Measurements from ENCODE around the gene FAM13B.

FAM13B gene

DNA sequence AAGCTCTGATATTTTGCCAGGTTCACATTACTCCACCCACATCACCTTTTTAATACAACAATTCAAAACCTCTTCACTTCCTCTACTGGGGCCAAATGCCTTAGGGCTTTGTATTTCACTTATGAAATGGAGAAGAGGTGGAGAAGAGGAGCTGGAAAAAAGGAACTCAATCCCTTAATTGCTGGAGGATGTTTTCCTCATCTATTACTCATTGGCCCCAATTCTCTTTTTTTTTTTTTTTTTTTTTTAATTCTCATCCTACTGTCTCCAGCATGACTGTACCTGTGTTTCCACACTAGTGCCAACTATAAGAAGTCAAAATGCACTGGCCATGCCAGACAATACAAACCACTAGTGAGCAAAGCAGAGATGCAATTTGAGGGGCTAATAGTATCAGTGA, 20.9 kb downstream of the FAM13B start:
- TF ChIP-seq, protein P1, sequence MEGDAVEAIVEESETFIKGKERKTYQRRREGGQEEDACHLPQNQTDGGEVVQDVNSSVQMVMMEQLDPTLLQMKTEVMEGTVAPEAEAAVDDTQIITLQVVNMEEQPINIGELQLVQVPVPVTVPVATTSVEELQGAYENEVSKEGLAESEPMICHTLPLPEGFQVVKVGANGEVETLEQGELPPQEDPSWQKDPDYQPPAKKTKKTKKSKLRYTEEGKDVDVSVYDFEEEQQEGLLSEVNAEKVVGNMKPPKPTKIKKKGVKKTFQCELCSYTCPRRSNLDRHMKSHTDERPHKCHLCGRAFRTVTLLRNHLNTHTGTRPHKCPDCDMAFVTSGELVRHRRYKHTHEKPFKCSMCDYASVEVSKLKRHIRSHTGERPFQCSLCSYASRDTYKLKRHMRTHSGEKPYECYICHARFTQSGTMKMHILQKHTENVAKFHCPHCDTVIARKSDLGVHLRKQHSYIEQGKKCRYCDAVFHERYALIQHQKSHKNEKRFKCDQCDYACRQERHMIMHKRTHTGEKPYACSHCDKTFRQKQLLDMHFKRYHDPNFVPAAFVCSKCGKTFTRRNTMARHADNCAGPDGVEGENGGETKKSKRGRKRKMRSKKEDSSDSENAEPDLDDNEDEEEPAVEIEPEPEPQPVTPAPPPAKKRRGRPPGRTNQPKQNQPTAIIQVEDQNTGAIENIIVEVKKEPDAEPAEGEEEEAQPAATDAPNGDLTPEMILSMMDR (conservative IDR thresholded peaks at IDR 0.05; ENCODE audit: low read depth): no peak
- H3K27ac ChIP-seq: no peak overlapping the region
- ChIA-PET CTCF (interaction anchor here (0.5 to 0.9 kb wide), 8 partner anchors 10 to 718 kb away, joined by 3 to 6 read pairs (median 4); no protein-coding TSS in a partner anchor), POLR2A (ENCODE audit: low non-redundant PET) (no interaction called here)
- peak; percentile 86 for DNase-seq (ENCODE audit: low spot score)

DNA sequence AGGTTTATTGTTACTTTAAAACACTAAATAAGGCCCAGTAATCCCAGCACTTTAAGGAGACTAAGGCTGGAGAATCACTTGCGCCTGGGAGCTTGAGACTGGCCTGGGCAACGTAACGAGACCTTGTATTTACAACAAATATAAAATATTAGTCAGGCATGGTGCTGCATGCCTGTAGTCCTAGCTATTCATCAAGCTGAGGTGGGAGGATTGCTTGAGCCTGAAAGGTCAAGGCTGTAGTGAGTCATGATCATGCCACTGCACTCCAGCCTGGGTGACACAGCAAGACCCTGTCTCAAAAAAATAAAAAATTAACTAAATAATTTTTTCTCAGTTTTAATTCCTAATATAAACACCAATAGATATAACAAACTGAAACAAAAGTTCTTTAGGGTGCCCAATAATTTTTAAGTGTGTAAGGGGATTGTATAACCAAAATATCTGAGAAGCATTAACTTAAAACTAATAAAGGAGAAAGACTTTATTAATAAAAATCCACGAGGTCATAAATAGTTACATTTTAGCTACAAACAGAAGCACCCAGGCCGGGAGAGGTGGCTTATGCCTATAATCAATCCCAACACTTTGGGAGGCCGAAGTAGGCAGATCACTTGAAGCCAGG, 32.7 kb downstream of the FAM13B start:
- POLR2A ChIA-PET (ENCODE audit: low non-redundant PET): no interaction called here
- TF ChIP-seq, protein P1 (conservative IDR thresholded peaks at IDR 0.05; ENCODE audit: low read depth): no peak
- peak overlapping the region; percentile 27; the same call in 1 of the 2 replicates for H3K27ac ChIP-seq
- DNase-seq (ENCODE audit: low spot score): peak; percentile 21
- CTCF ChIA-PET: interaction anchor here (0.5 to 1.2 kb wide), 2 partner anchors 12 to 464 kb away, joined by 3 to 4 read pairs; no protein-coding TSS in a partner anchor

- CTCF ChIA-PET: interaction anchor here (0.8 kb wide), 1 partner anchor 79 kb away, joined by 4 read pairs; no protein-coding TSS in a partner anchor
- no peak for DNase-seq (ENCODE audit: low spot score)
- TF ChIP-seq, protein P1 (conservative IDR thresholded peaks at IDR 0.05; ENCODE audit: low read depth): no peak
- no peak overlapping the region for H3K27ac ChIP-seq
- POLR2A ChIA-PET (ENCODE audit: low non-redundant PET): no interaction called here
Measured at GRCh38 chr5:137997726-137998213, 35.1 kb downstream of the FAM13B start.

GRCh38 chr5:137995749-137996128, 37.1 kb downstream of the FAM13B start:
- peak overlapping the region; percentile 42 for H3K27ac ChIP-seq
- POLR2A ChIA-PET (ENCODE audit: low non-redundant PET): no interaction called here
- CTCF ChIA-PET: interaction anchor here (0.6 kb wide), 1 partner anchor 10 kb away, joined by 4 read pairs; no protein-coding TSS in a partner anchor
- no peak for DNase-seq (ENCODE audit: low spot score)
- TF ChIP-seq, protein P1 (conservative IDR thresholded peaks at IDR 0.05; ENCODE audit: low read depth): no peak

GRCh38 chr5:137995077-137995748, 37.7 kb downstream of the FAM13B start:
- TF ChIP-seq, protein P1 (conservative IDR thresholded peaks at IDR 0.05; ENCODE audit: low read depth): no peak
- CTCF ChIA-PET: interaction anchor here (0.6 to 0.7 kb wide), 2 partner anchors 9 to 16 kb away, joined by 4 to 5 read pairs; no protein-coding TSS in a partner anchor
- H3K27ac ChIP-seq: no peak overlapping the region
- POLR2A ChIA-PET (ENCODE audit: low non-redundant PET): no interaction called here
- no peak for DNase-seq (ENCODE audit: low spot score)

DNA sequence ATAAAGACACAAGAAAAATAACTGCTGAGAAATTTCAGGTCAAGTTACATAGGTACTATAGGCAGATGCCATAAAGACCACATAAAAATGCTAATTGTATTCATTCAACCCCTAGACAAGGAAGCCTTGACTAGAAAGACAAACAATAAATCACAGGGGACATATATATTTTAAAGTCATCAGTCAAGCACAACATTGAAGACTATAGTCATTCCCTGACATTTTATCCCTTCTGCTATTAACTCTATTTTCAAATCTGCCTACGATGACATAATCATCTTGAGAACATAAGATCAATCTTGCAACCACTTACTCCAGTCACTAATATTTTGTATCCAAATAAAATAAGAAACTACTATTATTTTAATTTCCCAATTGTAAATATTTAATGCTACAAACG, 38.3 kb downstream of the FAM13B start:
- ChIA-PET POLR2A (ENCODE audit: low non-redundant PET) (no interaction called here), CTCF (no interaction called here)
- no peak overlapping the region for H3K27ac ChIP-seq

More for the DNA sequence above, 38.3 kb downstream of the FAM13B start:
- no peak for DNase-seq (ENCODE audit: low spot score)
- TF ChIP-seq, protein P1 (conservative IDR thresholded peaks at IDR 0.05; ENCODE audit: low read depth): no peak

All from RWPE1 (cell line).